Stimulated activated naive CD8-positive, alpha-beta T cell treated with anti-CD3 and anti-CD28 coated beads, Interleukin-15, Interleukin-2, amounts not matched to agents 100 ng/mL and 50 ng/mL, for 24 hours (primary cell): Measurements from ENCODE around the gene PGPEP1.
"Not testable (repeated sequence)": the region's sequence is repeated elsewhere in the genome, so short reads cannot be mapped to it uniquely, and the experiment has no call there.

Source experiments
- H3K27ac Mint-ChIP-seq: one replicate; pipeline ENCODE4 v1.8.0; 2021; ENCODE audit warnings: mild to moderate bottlenecking, mixed read lengths
- H3K27me3 Mint-ChIP-seq: one replicate; pipeline ENCODE4 v1.8.0; 2021; ENCODE audit warnings: mixed read lengths
- H3K36me3 Mint-ChIP-seq: one replicate; pipeline ENCODE4 v1.8.0; 2021; ENCODE audit warnings: low read depth, mixed read lengths
- H3K4me1 Mint-ChIP-seq: one replicate; pipeline ENCODE4 v1.8.0; 2021; ENCODE audit warnings: low read depth, mixed read lengths
- H3K4me3 Mint-ChIP-seq: one replicate; pipeline ENCODE4 v1.8.0; 2021; ENCODE audit warnings: mild to moderate bottlenecking, mixed read lengths
- H3K9me3 Mint-ChIP-seq: one replicate; pipeline ENCODE4 v1.8.0; 2021; ENCODE audit warnings: mixed read lengths

Gene PGPEP1

DNA sequence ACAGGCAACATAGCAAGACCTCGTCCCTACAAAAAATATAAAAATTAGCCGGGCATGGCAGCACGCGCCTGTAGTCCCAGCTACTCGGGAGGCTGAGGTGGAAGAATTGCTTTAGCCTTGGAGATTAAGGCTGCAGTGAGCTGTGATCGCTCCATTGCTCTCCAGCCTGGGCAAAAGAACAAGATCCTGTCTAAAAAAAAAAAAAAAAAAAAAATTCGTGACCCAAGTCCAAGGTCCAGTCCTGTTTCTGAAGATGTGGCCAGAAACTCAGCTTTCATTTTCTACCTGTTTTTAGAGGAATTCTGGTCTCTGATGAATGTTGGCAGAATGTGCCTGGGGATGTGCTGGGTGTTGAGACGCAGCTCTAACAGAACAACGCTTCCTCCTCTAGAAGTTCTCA, 1.9 kb upstream of the PGPEP1 start:
- Mint-ChIP-seq H3K27me3 (no peaks in the 10 kb centered on the region), H3K27ac (no peak overlapping the region), H3K4me3 (no peak overlapping the region), H3K36me3 (no peaks in the 10 kb centered on the region), H3K9me3 (no peaks in the 10 kb centered on the region), H3K4me1 (peaks cover 19% of the 10 kb centered on the region)

DNA sequence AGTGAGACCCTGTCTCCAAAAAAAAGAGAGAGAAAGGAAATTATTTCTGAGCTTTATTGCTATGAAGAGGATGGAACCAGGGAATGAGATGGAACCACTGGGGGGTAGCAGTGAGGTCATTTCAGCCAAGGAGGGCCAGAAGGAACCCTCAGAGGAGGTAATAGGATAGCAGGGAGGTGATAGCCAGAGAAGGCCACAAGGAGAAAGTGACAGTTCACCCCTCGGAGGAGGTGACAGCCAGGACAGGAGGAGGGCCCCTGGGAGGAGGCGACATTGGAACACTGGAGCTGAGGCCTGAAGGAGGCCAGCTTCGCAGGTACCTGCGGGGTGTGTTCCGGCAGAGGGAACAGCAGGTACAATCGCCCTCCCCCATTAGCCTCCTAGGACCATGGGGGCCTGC, 675 bp upstream of the PGPEP1 start:
- no peaks in the 10 kb centered on the region for H3K36me3 Mint-ChIP-seq
- H3K4me3 Mint-ChIP-seq: peak overlapping the region; percentile 78
- H3K27me3 Mint-ChIP-seq: no peaks in the 10 kb centered on the region
- peak overlapping the region; percentile 72 for H3K27ac Mint-ChIP-seq
- H3K4me1 Mint-ChIP-seq: peaks cover 19% of the 10 kb centered on the region
- H3K9me3 Mint-ChIP-seq: no peaks in the 10 kb centered on the region

DNA sequence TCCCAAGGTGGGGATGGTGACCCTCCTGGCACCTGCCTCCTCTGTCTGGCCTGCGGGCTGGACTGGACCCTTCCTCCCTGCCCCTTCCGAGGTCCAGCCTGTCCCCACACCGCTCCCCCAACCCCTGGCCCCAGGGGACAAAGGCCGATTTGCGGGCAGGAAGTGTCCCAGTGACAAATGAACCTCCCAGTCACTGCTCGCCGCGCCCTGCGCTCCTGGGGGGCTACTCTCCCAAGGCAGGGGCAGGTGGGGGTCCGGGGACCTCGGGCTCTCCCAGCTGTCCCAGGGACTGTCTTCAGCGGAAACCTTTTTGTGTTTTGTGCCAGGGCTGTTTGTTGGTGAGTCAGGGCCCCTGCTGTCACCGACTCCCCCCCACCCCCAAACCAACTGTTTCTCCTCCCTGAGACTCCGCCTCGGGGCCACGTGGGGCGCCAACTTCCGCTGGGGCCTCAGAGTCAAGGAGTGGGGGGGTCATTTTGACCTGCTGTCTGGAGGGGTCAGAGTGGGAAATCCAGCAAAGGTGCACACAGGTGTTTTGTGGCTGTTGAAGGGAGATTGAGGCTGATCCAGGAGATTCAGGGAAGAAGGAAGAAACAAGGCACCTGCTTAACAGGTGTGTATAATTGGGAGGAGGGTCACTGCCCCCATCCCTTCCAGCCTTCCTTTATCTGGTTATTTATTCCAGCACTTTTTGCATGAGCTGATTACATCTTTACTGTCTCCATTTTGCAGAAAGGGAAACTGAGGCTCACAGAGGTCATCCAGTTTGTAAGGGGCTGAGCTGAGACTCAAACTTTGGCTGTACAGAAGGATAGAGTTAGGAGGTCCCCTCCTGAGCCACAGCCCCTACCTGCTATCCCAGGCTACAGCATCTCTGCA, 831 bp downstream of the PGPEP1 start:
- peak overlapping the region; percentile 79 for H3K27ac Mint-ChIP-seq
- H3K4me1 Mint-ChIP-seq: peaks cover 19% of the 10 kb centered on the region
- H3K27me3 Mint-ChIP-seq: no peaks in the 10 kb centered on the region
- H3K4me3 Mint-ChIP-seq: peak overlapping the region; percentile 78
- no peaks in the 10 kb centered on the region for H3K9me3 Mint-ChIP-seq
- H3K36me3 Mint-ChIP-seq: peaks cover 4% of the 10 kb centered on the region

DNA sequence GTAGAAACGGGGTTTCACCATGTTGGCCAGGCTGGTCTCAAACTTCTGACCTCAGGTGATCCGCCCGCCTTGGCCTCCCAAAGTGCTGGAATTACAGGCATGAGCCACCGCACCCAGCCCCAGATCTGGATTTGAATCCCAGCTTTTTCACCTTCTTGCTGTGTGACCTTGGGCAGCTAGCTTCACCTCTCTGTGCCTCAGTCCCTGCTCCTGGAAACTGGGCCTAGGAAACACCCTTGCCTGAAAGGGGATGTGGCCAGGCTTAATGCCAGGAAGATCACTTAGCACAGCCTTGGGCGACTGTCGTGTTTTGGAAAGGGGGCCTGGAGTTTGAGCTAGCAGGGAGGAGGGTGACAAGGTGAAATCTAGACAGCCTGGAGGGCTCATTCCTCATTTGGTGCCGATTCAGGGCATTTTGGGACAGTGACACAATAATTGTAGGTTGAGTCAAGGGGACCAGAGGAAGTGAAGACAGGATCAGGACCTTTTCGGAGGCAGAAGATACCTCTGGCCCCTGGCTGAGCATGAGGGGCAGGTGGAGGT, 1.8 kb downstream of the PGPEP1 start:
- peaks cover 19% of the 10 kb centered on the region for H3K4me1 Mint-ChIP-seq
- no peaks in the 10 kb centered on the region for H3K9me3 Mint-ChIP-seq
- no peak overlapping the region for H3K27ac Mint-ChIP-seq
- H3K4me3 Mint-ChIP-seq: peak overlapping the region; percentile 78
- peaks cover 6% of the 10 kb centered on the region for H3K36me3 Mint-ChIP-seq
- H3K27me3 Mint-ChIP-seq: no peaks in the 10 kb centered on the region

DNA sequence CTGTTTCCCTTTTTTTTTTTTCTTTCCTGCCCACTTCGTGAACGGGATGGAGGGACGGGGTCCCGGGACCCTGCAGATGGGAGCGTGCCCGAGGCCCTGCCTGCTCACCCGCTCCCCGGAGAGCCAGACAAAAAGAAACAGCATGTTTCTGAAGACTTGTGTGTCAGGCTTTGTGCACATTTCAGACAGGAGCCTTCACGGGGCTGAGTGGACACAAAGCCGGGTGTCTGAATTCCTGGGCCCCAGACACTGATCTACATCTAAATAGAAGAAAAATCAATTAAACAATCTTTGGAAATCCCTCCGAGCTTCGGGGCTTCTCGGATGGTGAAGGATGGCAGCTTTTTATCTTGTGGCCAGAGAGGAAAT, 4.2 kb downstream of the PGPEP1 start:
- no peaks in the 10 kb centered on the region for H3K9me3 Mint-ChIP-seq
- H3K36me3 Mint-ChIP-seq: peaks cover 11% of the 10 kb centered on the region
- H3K27me3 Mint-ChIP-seq: no peaks in the 10 kb centered on the region
- no peak overlapping the region for H3K4me3 Mint-ChIP-seq
- H3K27ac Mint-ChIP-seq: no peak overlapping the region
- H3K4me1 Mint-ChIP-seq: peaks cover 17% of the 10 kb centered on the region

DNA sequence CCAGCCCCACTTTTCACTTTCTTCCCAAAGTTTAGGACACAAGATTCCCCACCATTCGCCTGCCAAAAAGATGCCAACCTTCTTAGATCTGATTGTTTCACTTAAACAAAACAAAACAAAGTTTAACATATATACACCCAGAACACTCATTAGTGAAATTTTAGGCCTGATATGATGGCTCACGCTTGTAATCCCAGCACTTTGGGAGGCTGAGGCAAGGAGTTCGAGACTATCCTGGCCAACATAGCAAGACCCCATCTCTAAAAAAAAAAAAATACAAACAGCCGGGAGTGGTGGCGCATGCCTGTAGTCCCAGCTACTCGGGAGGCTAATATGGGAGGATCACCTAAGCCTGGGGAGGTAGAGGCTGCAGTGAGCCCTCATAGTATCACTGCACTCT, 4.9 kb downstream of the PGPEP1 start:
- H3K27ac Mint-ChIP-seq: no peak overlapping the region
- no peaks in the 10 kb centered on the region for H3K27me3 Mint-ChIP-seq
- peaks cover 14% of the 10 kb centered on the region for H3K4me1 Mint-ChIP-seq
- peaks cover 15% of the 10 kb centered on the region for H3K36me3 Mint-ChIP-seq
- H3K9me3 Mint-ChIP-seq: no peaks in the 10 kb centered on the region
- no peak overlapping the region for H3K4me3 Mint-ChIP-seq

DNA sequence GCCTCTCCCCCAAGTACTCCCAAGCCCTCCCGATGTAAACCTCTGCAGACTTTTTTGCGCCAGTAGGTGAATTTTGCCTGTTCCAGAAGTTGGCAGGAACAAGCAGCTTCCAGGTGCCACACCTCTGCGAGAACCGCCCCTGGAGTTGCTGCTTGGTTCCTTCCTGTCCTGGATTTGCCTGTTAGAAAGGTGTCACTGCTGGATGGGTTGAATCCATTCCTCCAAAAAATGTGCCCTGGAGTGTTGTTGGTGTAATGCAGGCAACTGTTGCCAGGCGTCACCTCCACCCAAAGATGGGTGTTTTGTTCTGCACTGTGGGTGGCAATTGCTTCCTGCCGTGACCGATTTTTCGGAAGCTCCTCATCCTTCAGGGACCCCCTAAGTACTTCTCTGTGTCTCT, 5.7 kb downstream of the PGPEP1 start:
- H3K36me3 Mint-ChIP-seq: peaks cover 18% of the 10 kb centered on the region
- H3K27me3 Mint-ChIP-seq: no peaks in the 10 kb centered on the region
- no peak overlapping the region for H3K4me3 Mint-ChIP-seq
- H3K4me1 Mint-ChIP-seq: peaks cover 14% of the 10 kb centered on the region
- no peaks in the 10 kb centered on the region for H3K9me3 Mint-ChIP-seq
- no peak overlapping the region for H3K27ac Mint-ChIP-seq

DNA sequence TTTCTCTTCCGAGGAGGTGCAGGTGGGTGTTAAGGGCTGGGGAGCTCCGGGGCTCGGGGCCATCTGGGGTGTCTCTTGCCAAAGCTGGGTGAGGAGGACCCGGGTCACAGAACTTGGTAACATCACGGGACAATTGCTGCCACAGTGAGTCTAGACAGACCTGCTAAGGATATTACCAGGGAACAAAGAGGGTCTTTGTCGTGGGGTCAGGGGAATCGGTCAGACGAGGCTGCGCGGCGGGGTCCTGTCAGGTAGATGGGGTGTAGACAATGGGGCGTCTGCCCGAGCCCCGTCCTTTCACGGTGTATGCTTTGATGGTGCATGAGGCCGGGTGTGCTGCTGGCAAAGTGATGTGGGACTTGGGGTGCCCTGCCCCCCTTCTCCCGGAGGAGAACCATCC, 7.8 kb downstream of the PGPEP1 start:
- Mint-ChIP-seq H3K36me3 (peaks cover 18% of the 10 kb centered on the region), H3K4me3 (no peak overlapping the region), H3K27ac (no peak overlapping the region), H3K9me3 (no peaks in the 10 kb centered on the region), H3K4me1 (peaks cover 2% of the 10 kb centered on the region), H3K27me3 (no peaks in the 10 kb centered on the region)

DNA sequence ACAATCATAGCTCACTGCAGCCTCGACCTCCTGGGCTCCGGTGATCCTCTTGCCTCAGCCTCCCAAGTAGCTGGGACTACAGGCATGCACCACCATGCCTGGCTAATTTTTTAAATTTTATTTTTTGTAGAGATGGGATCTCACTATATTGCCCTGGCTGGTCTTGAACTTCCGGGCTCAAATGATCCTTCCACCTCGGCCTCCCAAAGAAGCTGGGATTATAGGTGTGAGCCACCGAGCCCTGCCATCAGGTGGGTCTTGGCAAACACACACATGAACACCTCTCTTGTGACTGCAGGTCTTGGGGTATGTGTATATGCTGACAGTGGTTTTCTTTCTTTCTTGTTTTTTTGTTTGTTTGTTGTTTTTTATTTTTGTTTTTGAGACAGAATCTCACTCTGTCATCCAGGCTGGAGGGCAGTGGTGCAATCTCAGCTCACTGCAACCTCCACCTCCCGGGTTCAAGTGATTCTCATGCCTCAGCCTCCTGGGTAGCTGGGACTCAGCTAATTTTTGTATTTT, 8.5 kb downstream of the PGPEP1 start:
- not testable (repeated sequence) for H3K4me1 Mint-ChIP-seq, H3K27me3 Mint-ChIP-seq, H3K27ac Mint-ChIP-seq, H3K4me3 Mint-ChIP-seq, H3K9me3 Mint-ChIP-seq
- H3K36me3 Mint-ChIP-seq: peaks cover 18% of the 10 kb centered on the region

DNA sequence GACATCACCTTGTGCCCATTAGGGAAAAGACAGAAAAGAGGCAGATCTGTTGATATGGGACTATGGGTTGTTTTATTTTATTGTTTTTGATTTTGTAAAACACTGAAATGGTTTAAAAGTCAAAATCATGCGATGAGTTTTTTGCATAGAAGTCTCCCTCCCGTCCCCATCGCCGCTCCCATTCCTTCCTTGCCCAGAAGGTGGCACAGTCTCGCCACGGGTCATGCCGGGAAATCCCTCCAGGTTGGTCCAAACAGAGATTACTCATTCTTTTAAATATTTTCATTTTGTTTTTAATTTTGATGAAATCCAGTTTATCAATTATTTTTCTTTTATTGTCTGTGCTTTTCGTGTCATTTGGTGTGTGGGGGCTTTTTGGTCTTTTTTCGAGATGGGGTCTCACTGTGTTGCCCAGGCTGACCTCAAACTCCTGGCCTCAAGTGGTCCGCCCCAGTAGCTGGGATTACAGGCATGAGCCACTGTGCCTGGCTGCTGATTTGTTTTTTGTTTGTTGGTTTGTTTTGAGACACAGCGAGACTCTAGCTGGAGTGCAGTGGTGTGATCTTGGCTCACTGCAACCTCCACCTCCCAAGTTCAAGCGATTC, 9.2 kb downstream of the PGPEP1 start:
- H3K27ac Mint-ChIP-seq: no peak overlapping the region
- no peaks in the 10 kb centered on the region for H3K4me1 Mint-ChIP-seq
- no peaks in the 10 kb centered on the region for H3K9me3 Mint-ChIP-seq
- H3K27me3 Mint-ChIP-seq: no peaks in the 10 kb centered on the region
- peaks cover 18% of the 10 kb centered on the region for H3K36me3 Mint-ChIP-seq
- H3K4me3 Mint-ChIP-seq: no peak overlapping the region

DNA sequence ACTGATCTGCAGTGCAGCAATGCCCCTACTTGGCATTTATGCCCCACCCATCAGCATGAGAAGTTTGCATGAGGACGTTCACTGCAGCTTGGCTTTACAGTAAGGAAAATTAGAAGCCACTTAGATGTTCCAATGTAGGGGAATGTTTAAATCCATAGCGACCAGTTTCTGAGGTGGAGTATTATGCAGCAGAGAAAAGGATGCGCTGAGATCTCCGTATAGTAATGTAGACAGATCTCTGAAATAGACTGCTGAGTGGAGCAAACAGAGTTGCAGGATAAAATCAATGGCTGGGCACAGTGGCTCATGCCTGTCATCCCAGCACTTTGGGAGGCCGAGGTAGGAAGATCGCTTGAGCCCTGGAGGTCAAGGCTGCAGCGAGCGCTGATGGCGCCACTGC, 10.1 kb downstream of the PGPEP1 start:
- Mint-ChIP-seq H3K27ac (peak overlapping the region; percentile 49), H3K9me3 (no peaks in the 10 kb centered on the region)

DNA sequence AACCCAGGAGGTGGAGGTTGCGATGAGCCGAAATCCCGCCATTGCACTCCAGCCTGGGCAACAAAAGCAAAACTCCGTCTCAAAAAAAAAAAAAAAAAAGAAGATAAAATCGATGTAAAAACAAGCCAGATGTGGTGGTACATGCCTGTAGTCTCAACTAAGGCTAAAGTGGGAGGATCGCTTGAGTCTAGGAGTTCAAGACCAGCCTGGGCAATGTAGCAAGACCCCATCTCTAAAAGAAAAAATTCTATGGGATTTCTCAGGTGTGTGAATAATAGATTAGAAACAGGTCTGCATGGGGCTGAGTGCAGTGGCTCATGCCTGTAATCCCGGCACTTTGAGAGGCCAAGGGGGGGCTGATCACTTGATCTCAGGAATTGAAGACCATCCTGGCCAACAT, 11.1 kb downstream of the PGPEP1 start:
- H3K9me3 Mint-ChIP-seq: no peaks in the 10 kb centered on the region
- no peaks in the 10 kb centered on the region for H3K27me3 Mint-ChIP-seq
- H3K36me3 Mint-ChIP-seq: peaks cover 12% of the 10 kb centered on the region
- H3K27ac Mint-ChIP-seq: no peak overlapping the region
- H3K4me3 Mint-ChIP-seq: no peak overlapping the region
- no peaks in the 10 kb centered on the region for H3K4me1 Mint-ChIP-seq

More for the DNA sequence above, 10.1 kb downstream of the PGPEP1 start:
- H3K36me3 Mint-ChIP-seq: peaks cover 18% of the 10 kb centered on the region
- no peaks in the 10 kb centered on the region for H3K4me1 Mint-ChIP-seq
- no peak overlapping the region for H3K4me3 Mint-ChIP-seq
- no peaks in the 10 kb centered on the region for H3K27me3 Mint-ChIP-seq

DNA sequence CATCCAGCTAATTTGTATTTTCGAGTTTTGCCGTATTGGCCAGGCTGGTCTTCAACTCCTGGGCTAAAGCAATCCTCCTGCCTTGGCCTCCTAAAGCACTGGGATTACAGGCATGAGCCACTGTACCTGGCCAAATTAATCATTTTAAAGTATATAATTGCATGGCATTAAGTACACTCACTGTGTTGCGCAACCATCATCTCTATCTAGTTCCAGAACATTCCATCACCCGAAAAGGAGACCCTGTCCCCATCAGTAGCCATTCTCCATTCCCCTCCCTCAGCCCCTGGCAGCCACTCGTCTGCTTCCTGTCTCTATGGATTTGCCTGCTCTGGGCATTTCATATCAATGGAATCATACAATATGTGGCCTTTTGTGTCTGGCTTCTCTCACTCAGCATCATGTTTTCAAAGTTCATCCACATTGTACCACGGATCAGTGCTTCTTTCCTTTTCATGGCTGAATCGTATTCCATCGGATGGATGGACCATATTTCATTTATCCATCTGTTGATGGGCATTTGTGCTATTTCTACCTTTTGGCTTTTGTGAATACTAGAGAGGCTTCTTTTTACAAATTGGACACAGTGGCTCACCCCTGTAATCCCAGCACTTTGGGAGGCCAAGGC, 13.1 kb downstream of the PGPEP1 start:
- Mint-ChIP-seq H3K9me3 (no peaks in the 10 kb centered on the region), H3K27ac (no peak overlapping the region), H3K36me3 (peaks cover 27% of the 10 kb centered on the region), H3K4me1 (no peaks in the 10 kb centered on the region), H3K4me3 (no peak overlapping the region), H3K27me3 (no peaks in the 10 kb centered on the region)

DNA sequence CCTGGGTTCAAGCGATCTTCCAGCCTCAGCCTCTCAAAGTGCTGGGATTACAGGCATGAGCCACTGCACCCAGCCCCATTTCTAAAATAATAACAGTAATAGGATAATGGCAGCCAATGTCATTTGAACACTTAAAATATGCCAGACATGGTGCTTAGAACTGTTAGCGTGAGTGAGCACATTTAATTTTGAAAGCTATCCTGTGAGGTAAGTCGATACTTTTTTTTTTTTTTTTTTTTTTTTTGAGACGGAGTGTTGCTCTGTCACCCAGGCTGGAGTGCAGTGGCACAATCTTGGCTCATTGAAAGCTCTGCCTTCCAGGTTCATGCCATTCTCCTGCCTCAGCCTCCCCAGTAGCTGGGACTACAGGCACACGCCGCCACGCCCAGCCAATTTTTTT, 14.3 kb downstream of the PGPEP1 start:
- H3K9me3 Mint-ChIP-seq, H3K4me1 Mint-ChIP-seq, H3K27me3 Mint-ChIP-seq, H3K27ac Mint-ChIP-seq, H3K4me3 Mint-ChIP-seq: not testable (repeated sequence)
- peaks cover 32% of the 10 kb centered on the region for H3K36me3 Mint-ChIP-seq

DNA sequence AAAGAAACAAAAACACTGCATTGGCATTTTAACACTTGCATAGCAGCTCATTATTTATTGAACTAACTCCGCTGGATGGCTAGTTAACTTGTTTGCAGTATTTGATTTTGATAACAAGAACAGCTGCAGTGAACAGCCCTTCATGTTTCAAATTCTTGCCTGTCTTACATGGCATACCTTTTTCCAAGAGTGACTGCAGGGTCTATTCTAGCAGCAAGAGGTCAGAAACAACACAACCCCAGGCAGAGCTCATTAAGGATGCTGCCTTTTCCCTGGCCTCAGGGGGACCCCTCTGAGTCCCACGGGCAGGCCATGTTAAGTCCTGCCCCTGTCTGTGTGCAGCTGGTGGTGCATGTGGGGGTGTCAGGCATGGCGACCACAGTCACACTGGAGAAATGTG, 16.6 kb downstream of the PGPEP1 start:
- Mint-ChIP-seq H3K9me3 (no peaks in the 10 kb centered on the region), H3K27me3 (no peaks in the 10 kb centered on the region), H3K4me1 (no peaks in the 10 kb centered on the region), H3K4me3 (no peak overlapping the region), H3K27ac (no peak overlapping the region), H3K36me3 (peaks cover 35% of the 10 kb centered on the region)
